Neural cell (in vitro differentiated cells): ENCODE measurements around the gene GDPD4. TPM values are rescaled to one million over a fixed set of nuclear protein-coding genes. Genes with fewer than 3 reads are reported as not detected.

Source experiments
- H2AFZ ChIP-seq: fragments of 200-600, 300-800 bp; sonication (generic), shearing (Covaris generic); 2 replicates; pipeline ENCODE4 v1.6.0; 2014; ENCODE audit warnings: low read depth, mild to moderate bottlenecking, antibody characterized with exemption, low read length, moderate library complexity
- H3F3A ChIP-seq: fragments of 200-600 bp; shearing (Covaris generic); 2 replicates; pipeline ENCODE4 v1.6.1; 2016; ENCODE audit warnings: mild to moderate bottlenecking, moderate library complexity, mixed read lengths, antibody characterized with exemption, low read length; ENCODE audit not compliant: insufficient read depth, poor library complexity, severe bottlenecking
- H3K27ac ChIP-seq: fragments of 200-600, 300-800 bp; sonication (generic), shearing (Covaris generic); 2 replicates; pipeline ENCODE4 v1.5.1; 2014; ENCODE audit warnings: mild to moderate bottlenecking, low read length, moderate library complexity
- H3K27me3 ChIP-seq: fragments of 300-800, 200-600 bp; sonication (generic), shearing (Covaris generic); 2 replicates; pipeline ENCODE4 v1.6.0; 2014; ENCODE audit warnings: mild to moderate bottlenecking, low read depth, low read length, moderate library complexity; ENCODE audit not compliant: insufficient read depth
- H3K36me3 ChIP-seq: fragments of 300-800, 200-600 bp; sonication (generic), shearing (Covaris generic); 2 replicates; pipeline ENCODE4 v1.5.1; 2014; ENCODE audit warnings: mild to moderate bottlenecking, antibody characterized with exemption, low read length, moderate library complexity; ENCODE audit not compliant: insufficient read depth
- H3K4me2 ChIP-seq: fragments of 300-800, 200-600 bp; sonication (generic), shearing (Covaris generic); 2 replicates; pipeline ENCODE4 v1.6.0; 2014; ENCODE audit warnings: mild to moderate bottlenecking, low read length
- H3K4me3 ChIP-seq: fragments of 300-800, 200-600 bp; sonication (generic), shearing (Covaris generic); 2 replicates; pipeline ENCODE4 v1.5.1; 2014; ENCODE audit warnings: mild to moderate bottlenecking, low read length, moderate library complexity
- H3K79me2 ChIP-seq: fragments of 200-600 bp; shearing (Covaris generic); replicated peaks from 2 replicates; pipeline ENCODE4 v1.6.0; 2014; ENCODE audit warnings: mild to moderate bottlenecking, low read length, moderate library complexity; ENCODE audit not compliant: insufficient read depth
- H3K9ac ChIP-seq: fragments of 300-800, 200-600 bp; sonication (generic), shearing (Covaris generic); 2 replicates; pipeline ENCODE4 v1.6.1; 2016; ENCODE audit warnings: mild to moderate bottlenecking, low read length, mixed read lengths
- H3K9me2 ChIP-seq: fragments of 200-600 bp; shearing (Covaris generic); 2 replicates; pipeline ENCODE4 v1.6.1; 2016; ENCODE audit warnings: mild to moderate bottlenecking, low read length, mixed read lengths; ENCODE audit not compliant: insufficient read depth
- H3K9me3 ChIP-seq: fragments of 200-600, 300-800 bp; sonication (generic), shearing (Covaris generic); 2 replicates; pipeline ENCODE4 v1.6.1; 2016; ENCODE audit warnings: mild to moderate bottlenecking, mixed run types, low read length, moderate library complexity, mixed read lengths
- H4K20me1 ChIP-seq: fragments of 200-600 bp; shearing (Covaris generic); 2 replicates; pipeline ENCODE4 v1.6.1; 2016; ENCODE audit warnings: mild to moderate bottlenecking, mixed run types; ENCODE audit not compliant: insufficient read depth
- CTCF ChIP-seq: fragments of 450-650 bp; IDR thresholded peaks from 2 replicates; pipeline ENCODE4 v1.5.1; 2014; ENCODE audit warnings: antibody characterized with exemption, mild to moderate bottlenecking, moderate library complexity; ENCODE audit not compliant: poor library complexity, severe bottlenecking
- EP300 ChIP-seq: fragments of 450-650 bp; conservative IDR thresholded peaks from 2 replicates; pipeline ENCODE4 v1.6.1; 2014; ENCODE audit warnings: antibody characterized with exemption, mild to moderate bottlenecking, moderate library complexity; ENCODE audit not compliant: poor library complexity, severe bottlenecking
- EZH2 ChIP-seq: fragments of 200-600, 300-800 bp; shearing (Covaris generic), sonication (generic); IDR thresholded peaks from 2 replicates; pipeline ENCODE4 v1.6.1; 2014; ENCODE audit warnings: antibody characterized with exemption, low read length, borderline replicate concordance, mild to moderate bottlenecking; ENCODE audit not compliant: insufficient read depth, poor library complexity, severe bottlenecking
- MXI1 ChIP-seq: fragments of 450-650 bp; conservative IDR thresholded peaks from 2 replicates; pipeline ENCODE4 v1.6.1; 2014; ENCODE audit warnings: antibody characterized with exemption, mild to moderate bottlenecking; ENCODE audit not compliant: poor library complexity, severe bottlenecking
- POLR2AphosphoS5 ChIP-seq: IDR thresholded peaks from 2 replicates; pipeline ENCODE4 v1.6.1; 2012
- RAD21 ChIP-seq: fragments of 450-650 bp; conservative IDR thresholded peaks from 2 replicates; pipeline ENCODE4 v1.6.1; 2014; ENCODE audit warnings: antibody characterized with exemption, mild to moderate bottlenecking, moderate library complexity
- REST ChIP-seq: IDR thresholded peaks from 2 replicates; pipeline ENCODE4 v1.6.1; 2012; ENCODE audit warnings: borderline replicate concordance
- SMC3 ChIP-seq: fragments of 450-650 bp; conservative IDR thresholded peaks from 2 replicates; pipeline ENCODE4 v1.6.1; 2014; ENCODE audit warnings: antibody characterized with exemption, mild to moderate bottlenecking, moderate library complexity; ENCODE audit not compliant: poor library complexity
- TAF1 ChIP-seq: IDR thresholded peaks from 2 replicates; pipeline ENCODE4 v1.6.1; 2012; ENCODE audit warnings: low read depth
- polyA plus RNA-seq: library from polyadenylated mRNA; depleted of rRNA; stranded (reverse); fragments of >200 nt; gene quantifications from 2 replicates; pipeline ENCODE4 v1.2.3, GENCODE V29; 2014

The GDPD4 gene
- polyA plus RNA-seq, 1 donor from 2014 or later, result not detected

DNA sequence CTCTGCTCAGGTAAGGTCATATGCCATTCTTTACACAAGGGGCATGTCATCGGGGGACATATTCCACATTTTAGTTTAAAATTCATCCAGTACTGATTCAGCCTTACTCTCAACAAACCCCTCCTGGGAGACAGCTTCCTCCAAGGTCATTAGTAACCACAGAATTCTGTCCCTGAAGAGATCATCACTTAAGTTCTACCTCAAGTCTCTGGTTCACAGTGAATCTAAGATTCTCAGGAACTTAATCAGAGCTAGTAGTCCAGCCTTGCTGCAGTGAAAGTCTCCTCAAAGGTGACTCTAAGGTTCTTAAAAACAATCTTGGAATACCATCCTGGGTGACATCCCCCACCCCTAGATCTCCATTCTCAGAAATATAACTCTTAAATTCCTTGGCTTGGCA, 18.9 kb upstream of the GDPD4 start:
- Histone ChIP-seq H3K4me3 (no peak overlapping the region), H3K79me2 (no peaks in the 10 kb centered on the region), H2AFZ (no peak overlapping the region), H3F3A (no peaks in the 10 kb centered on the region), H3K27me3 (no peaks in the 10 kb centered on the region), H3K27ac (no peak overlapping the region), H3K9me2 (no peaks in the 10 kb centered on the region), H3K36me3 (peaks cover 4% of the 10 kb centered on the region), H4K20me1 (no peaks in the 10 kb centered on the region), H3K9ac (no peak overlapping the region), H3K9me3 (no peaks in the 10 kb centered on the region), H3K4me2 (no peak overlapping the region)
- no peak for TF ChIP-seq EP300
- no peak for TF ChIP-seq POLR2AphosphoS5
- no peak for TF ChIP-seq REST
- no peak for TF ChIP-seq EZH2
- no peak for TF ChIP-seq SMC3
- TF ChIP-seq RAD21, result no peak
- no peak for TF ChIP-seq MXI1
- TF ChIP-seq CTCF, result no peak
- no peak for TF ChIP-seq TAF1

- no peaks in the 10 kb centered on the region for H3K79me2 ChIP-seq
- no peaks in the 10 kb centered on the region for H3F3A ChIP-seq
- no peak overlapping the region for H3K27ac ChIP-seq
- no peak overlapping the region for H3K4me3 ChIP-seq
- no peaks in the 10 kb centered on the region for H3K9me2 ChIP-seq
- H3K36me3 ChIP-seq, result peaks cover 4% of the 10 kb centered on the region
- no peaks in the 10 kb centered on the region for H4K20me1 ChIP-seq
- TF ChIP-seq REST (no peak), POLR2AphosphoS5 (no peak), TAF1 (no peak), SMC3 (no peak), CTCF (no peak), EP300 (no peak), MXI1 (no peak), RAD21 (no peak), EZH2 (no peak)
- H3K27me3 ChIP-seq, result no peaks in the 10 kb centered on the region
- H3K9ac ChIP-seq, result no peak overlapping the region
- H3K9me3 ChIP-seq, result no peaks in the 10 kb centered on the region
- H2AFZ ChIP-seq, result no peak overlapping the region
- H3K4me2 ChIP-seq, result no peak overlapping the region
These were observed 17.1 kb upstream of the GDPD4 start for GRCh38 chr11:77318600-77318999.
